H1 (cell line): ENCODE results near the gene WNT3A. TPM values are rescaled to one million over a fixed set of nuclear protein-coding genes. Genes with fewer than 3 reads are reported as not detected.

Source experiments
- CTCF ChIA-PET: fragments of 300-600 bp; sonication (Branson Sonifier 250); formaldehyde crosslinking; loops from one replicate; lab custom pipeline; 2021; ENCODE audit not compliant: partially characterized antibody; lab: Charles Lee
- POLR2A ChIA-PET: fragments of 300-600 bp; sonication (Branson Sonifier 250); formaldehyde crosslinking; loops from one replicate; lab custom pipeline; 2021; ENCODE audit warnings: inconsistent platforms; ENCODE audit not compliant: partially characterized antibody; lab: Charles Lee
- DNase-seq, 2 experiments: peaks; one replicate each; pipeline versions ENCODE4 v3.0.0 to v3.0.0-alpha.2; 2010 to 2022; ENCODE audit warnings: low spot score in 2 of 2, low read depth in 1 of 2, mixed read lengths in 1 of 2
- FAIRE-seq: peaks from 2 replicates; lab custom pipeline; 2011; peaks lifted over from hg19 to GRCh38; lab: Jason Lieb, UNC
- H2AFZ ChIP-seq: 2 replicates; pipeline ENCODE4 v1.8.1; 2012; ENCODE audit warnings: low read length, inconsistent platforms
- H2AK5ac ChIP-seq: 2 replicates; pipeline ENCODE4 v1.6.1; 2013; ENCODE audit warnings: low read depth, low read length
- H2BK120ac ChIP-seq: replicated peaks from 2 replicates; pipeline ENCODE3; 2013; ENCODE audit warnings: low read depth, low read length, inconsistent platforms
- H2BK12ac ChIP-seq: 2 replicates; pipeline ENCODE4 v1.6.1; 2013; ENCODE audit warnings: low read depth, low read length
- H2BK15ac ChIP-seq: 2 replicates; pipeline ENCODE4 v1.6.1; 2013; ENCODE audit warnings: low read length
- H2BK20ac ChIP-seq: 2 replicates; pipeline ENCODE4 v1.6.1; 2013; ENCODE audit warnings: low read length
- H2BK5ac ChIP-seq: 2 replicates; pipeline ENCODE4 v1.6.1; 2013; ENCODE audit warnings: low read depth, low read length
- H3K14ac ChIP-seq: 2 replicates; pipeline ENCODE4 v1.6.1; 2013; ENCODE audit warnings: inconsistent platforms; ENCODE audit not compliant: insufficient read length
- H3K18ac ChIP-seq: 2 replicates; pipeline ENCODE4 v1.6.1; 2013; ENCODE audit warnings: low read length; ENCODE audit errors: extremely low read depth
- H3K23ac ChIP-seq: 2 replicates; pipeline ENCODE4 v1.6.1; 2013; ENCODE audit warnings: inconsistent platforms; ENCODE audit not compliant: insufficient read length
- H3K23me2 ChIP-seq: 2 replicates; pipeline ENCODE4 v1.6.1; 2013; ENCODE audit warnings: low read depth, low read length
- H3K27ac ChIP-seq: 2 replicates; pipeline ENCODE4 v1.6.1; 2011; ENCODE audit warnings: low read depth, low read length, inconsistent platforms
- H3K27me3 ChIP-seq, 4 experiments: replicated peaks in 1 of 4; 1 replicate in 1 of 4; 2 replicates in 3 of 4; pipeline versions ENCODE4 v1.6.1 to v1.8.1; 2011 to 2013; ENCODE audit warnings: low read length in 3 of 4, mild to moderate bottlenecking in 3 of 4, inconsistent platforms in 2 of 4, mixed read lengths in 2 of 4, moderate library complexity in 1 of 4; ENCODE audit not compliant: control insufficient read depth in 3 of 4, insufficient read depth in 3 of 4; ENCODE audit errors: extremely low read depth in 1 of 4
- H3K36me3 ChIP-seq, 4 experiments: 2 replicates each; pipeline versions ENCODE4 v1.6.1 to v1.8.1; 2011 to 2013; ENCODE audit warnings: mild to moderate bottlenecking in 4 of 4, low read length in 3 of 4, moderate library complexity in 2 of 4, control low read depth in 1 of 4, inconsistent platforms in 1 of 4; ENCODE audit not compliant: insufficient read depth in 4 of 4, control insufficient read depth in 2 of 4
- H3K4ac ChIP-seq: replicated peaks from 2 replicates; pipeline ENCODE3; 2013; ENCODE audit warnings: low read length, low read depth, mixed read lengths, inconsistent platforms; ENCODE audit not compliant: insufficient read length
- H3K4me1 ChIP-seq, 4 experiments: replicated peaks in 1 of 4; 1 replicate in 1 of 4; 2 replicates in 3 of 4; pipeline versions ENCODE4 v1.6.1 to v1.8.1; 2011 to 2013; ENCODE audit warnings: low read length in 3 of 4, inconsistent platforms in 2 of 4, mixed read lengths in 1 of 4; ENCODE audit not compliant: insufficient read depth in 4 of 4, control insufficient read depth in 3 of 4
- H3K4me2 ChIP-seq, 2 experiments: 2 replicates each; pipeline versions ENCODE4 v1.6.1 to v1.8.1; 2011 to 2013; ENCODE audit warnings: low read depth in 2 of 2, low read length in 2 of 2, control low read depth in 1 of 2, inconsistent platforms in 1 of 2, mild to moderate bottlenecking in 1 of 2; ENCODE audit not compliant: insufficient read depth in 1 of 2
- H3K4me3 ChIP-seq, 4 experiments: fragments of 200-600, 300-600 bp in 1 of 4; sonication (generic), shearing (Covaris generic), sonication (Bioruptor Twin) in 1 of 4; 2 replicates each; pipeline versions ENCODE4 v1.5.1 to v1.8.1; 2011 to 2016; ENCODE audit warnings: low read length in 4 of 4, low read depth in 3 of 4, control low read depth in 2 of 4, inconsistent platforms in 2 of 4, mild to moderate bottlenecking in 2 of 4, mixed read lengths in 1 of 4, moderate library complexity in 1 of 4; ENCODE audit not compliant: insufficient read depth in 2 of 4; ENCODE audit errors: extremely low read depth in 1 of 4
- H3K56ac ChIP-seq: replicated peaks from 2 replicates; pipeline ENCODE3; 2013; ENCODE audit warnings: low read depth, mild to moderate bottlenecking, mixed read lengths, low read length, inconsistent platforms; ENCODE audit not compliant: insufficient read length
- H3K79me1 ChIP-seq: 2 replicates; pipeline ENCODE4 v1.6.1; 2013; ENCODE audit warnings: low read depth, low read length, control low read depth
- H3K79me2 ChIP-seq, 2 experiments: 2 replicates each; pipeline versions ENCODE4 v1.6.1 to v1.8.1; 2012 to 2013; ENCODE audit warnings: low read length in 2 of 2, mild to moderate bottlenecking in 2 of 2, inconsistent platforms in 1 of 2; ENCODE audit not compliant: insufficient read depth in 2 of 2, control insufficient read depth in 1 of 2
- H3K9ac ChIP-seq, 4 experiments: replicated peaks in 1 of 4; 1 replicate in 1 of 4; 2 replicates in 3 of 4; pipeline versions ENCODE4 v1.6.1 to v1.8.1; 2011 to 2013; ENCODE audit warnings: low read depth in 3 of 4, low read length in 3 of 4, control low read depth in 2 of 4, mild to moderate bottlenecking in 2 of 4, moderate library complexity in 2 of 4, inconsistent platforms in 1 of 4; ENCODE audit errors: extremely low read depth in 1 of 4
- H3K9me3 ChIP-seq, 2 experiments: 2 replicates each; pipeline versions ENCODE4 v1.6.1 to v1.8.1; 2012 to 2013; ENCODE audit warnings: mild to moderate bottlenecking in 2 of 2, moderate library complexity in 2 of 2, control low read depth in 1 of 2, inconsistent platforms in 1 of 2, low read depth in 1 of 2, low read length in 1 of 2, mixed read lengths in 1 of 2; ENCODE audit not compliant: insufficient read depth in 2 of 2
- H4K20me1 ChIP-seq, 2 experiments: replicated peaks in 1 of 2; 2 replicates each; pipeline versions ENCODE3 to v1.8.1; 2011 to 2013; ENCODE audit warnings: inconsistent platforms in 2 of 2, low read length in 2 of 2, mild to moderate bottlenecking in 1 of 2; ENCODE audit not compliant: insufficient read depth in 2 of 2, control insufficient read depth in 1 of 2
- H4K5ac ChIP-seq: 2 replicates; pipeline ENCODE4 v1.6.1; 2013; ENCODE audit warnings: low read length, low read depth, mixed read lengths, inconsistent platforms; ENCODE audit not compliant: insufficient read length
- H4K8ac ChIP-seq: 2 replicates; pipeline ENCODE4 v1.8.0; 2013; ENCODE audit warnings: mild to moderate bottlenecking, moderate library complexity, low read length, inconsistent platforms; ENCODE audit not compliant: insufficient read depth; ENCODE audit errors: extremely low read depth
- H4K91ac ChIP-seq: replicated peaks from 2 replicates; pipeline ENCODE3; 2013; ENCODE audit warnings: low read length, mixed read lengths, inconsistent platforms; ENCODE audit not compliant: insufficient read length
- KDM5A ChIP-seq: fragments of 200-600 bp; IDR thresholded peaks from 2 replicates; pipeline ENCODE4 v1.7.1; 2012; ENCODE audit warnings: mild to moderate bottlenecking, low read length, inconsistent platforms, mixed read lengths
- RAD21 ChIP-seq, 2 experiments: IDR thresholded peaks in 1 of 2; conservative IDR thresholded peaks in 1 of 2; 2 replicates each; pipeline ENCODE4 v1.6.1; 2011; ENCODE audit warnings: low read depth in 2 of 2, low read length in 2 of 2, improper control_type of control experiment in 1 of 2, inconsistent platforms in 1 of 2, mild to moderate bottlenecking in 1 of 2, moderate library complexity in 1 of 2
- SIN3A ChIP-seq, 2 experiments: IDR thresholded peaks in 1 of 2; conservative IDR thresholded peaks in 1 of 2; 2 replicates each; pipeline ENCODE4 v1.6.1; 2011 to 2012; ENCODE audit warnings: low read length in 2 of 2, improper control_type of control experiment in 1 of 2, low read depth in 1 of 2, mild to moderate bottlenecking in 1 of 2
- WGBS, 2 experiments: shearing (Covaris generic) in 1 of 2; methylation state at CpG; one replicate each; pipeline versions ENCODE4 v1.1.6 to v1.1.7; 2013 to 2015; ENCODE audit warnings: low lambda C conversion rate in 2 of 2, mixed read lengths in 2 of 2, inconsistent platforms in 1 of 2, low coverage in 1 of 2, missing lambda C conversion rate in 1 of 2; ENCODE audit not compliant: insufficient replicate concordance in 2 of 2, insufficient coverage in 1 of 2, insufficient read length in 1 of 2; ENCODE audit errors: extremely low coverage in 1 of 2, missing lambda C conversion rate in 1 of 2; 5-methylcytosine and 5-hydroxymethylcytosine counted together
- polyA plus RNA-seq, 7 experiments: library from polyadenylated mRNA; depleted of rRNA in 3 of 7; stranded (reverse) in 5 of 7; unstranded in 2 of 7; fragments of >200 nt in 5 of 7; fragments of 200-250 nt in 2 of 7; gene quantifications; 1 replicate in 5 of 7; 2 replicates in 1 of 7; 4 replicates in 1 of 7; pipeline versions ENCODE4 v1.2.1 to v1.2.3, GENCODE V29; 2011 to 2013; ENCODE audit warnings: missing spikeins in 2 of 7, mixed read lengths in 2 of 7
- total RNA-seq: library from RNA; stranded (reverse); fragmentation: NEBNext Ultra II Directional; extraction: Animal tissue kit (Norgen Biotek cat#: 25700); gene quantifications from 2 replicates; pipeline ENCODE4 v1.2.1, GENCODE V29; 2021

WNT3A gene
- total and polyA plus RNA-seq, 2 of the 8 experiments (the other 6 are each of a cell fraction or from before 2014, with no cell fraction given) = 0.08 to 0.19 TPM

- Histone ChIP-seq H3K79me2 (peaks cover 3 to 8% of the 10 kb centered on the region in 2 experiments; a peak in 2 of 4 replicates), H3K23ac (no peak overlapping the region), H2BK5ac (no peak overlapping the region), H4K5ac (no peak overlapping the region), H3K9me3 (peaks cover 0 to 6% of the 10 kb centered on the region in 2 experiments; a peak in 1 of 4 replicates), H3K4me3 (no peak overlapping the region), H3K27me3 (peaks cover 0 to 6% (median 5%) of the 10 kb centered on the region in 4 experiments; a peak in 2 of 7 replicates), H2BK15ac (no peak overlapping the region), H3K4me1 (peaks cover 0 to 7% (median under 1%) of the 10 kb centered on the region in 4 experiments; a peak in 5 of 7 replicates), H3K4ac (no peak overlapping the region), H4K20me1 (peaks cover 0 to 13% of the 10 kb centered on the region in 2 experiments), H3K79me1 (peaks cover 12% of the 10 kb centered on the region; the same call in 1 of the 2 replicates), H2AFZ (no peak overlapping the region), H3K56ac (no peak overlapping the region), H2AK5ac (no peak overlapping the region), H3K18ac (no peak overlapping the region), H4K91ac (no peak overlapping the region), H2BK12ac (no peak overlapping the region), H3K27ac (no peak overlapping the region), H3K23me2 (peaks cover 8% of the 10 kb centered on the region; the same call in 1 of the 2 replicates), H3K36me3 (peaks cover 3 to 16% (median 8%) of the 10 kb centered on the region in 4 experiments; a peak in 5 of 8 replicates), H2BK20ac (no peak overlapping the region), H3K4me2 (peak overlapping the region in 1 of 2 experiments; percentile 79; a peak in 1 of 4 replicates), H3K14ac (no peak overlapping the region), H2BK120ac (no peak overlapping the region), H4K8ac (no peak overlapping the region), H3K9ac (no peak overlapping the region; a peak in 1 of 7 replicates)
- CTCF ChIA-PET = interaction anchor here (1.0 to 2.5 kb wide), 5 partner anchors 20 to 162 kb away, joined by 3 to 14 read pairs (median 3); partner anchors contain the start of gene WNT3A
- POLR2A ChIA-PET = interaction anchor here (1.1 to 2.1 kb wide), 4 partner anchors 11 to 54 kb away, joined by 3 to 9 read pairs (median 4); partner anchors contain the start of gene ARF1
- FAIRE-seq = no peak
- TF ChIP-seq RAD21 (IDR thresholded peaks at IDR 0.05 in 1 of 2, conservative IDR thresholded peaks at IDR 0.05 in 1 of 2; ENCODE audit: low read depth in 2 of 2, low read length in 2 of 2) (no peak), KDM5A (no peak), SIN3A (conservative IDR thresholded peaks at IDR 0.05 in 1 of 2, IDR thresholded peaks at IDR 0.05 in 1 of 2; ENCODE audit: low read depth in 1 of 2, low read length in 2 of 2) (no peak)
- WGBS, 2 experiments = 81% methylated on average over 7 of the region's 7 CpGs; no CpG with 5 or more reads in 1 of the 2 experiments
- DNase-seq = no peak
Observed at GRCh38 chr1:228110556-228110955, 103.8 kb downstream of the WNT3A start.
